Stimulated activated CD8-positive, alpha-beta memory T cell treated with anti-CD3 and anti-CD28 coated beads, Interleukin-15, amount 100 ng/mL, for 1 hour (primary cell): ENCODE data around the gene ANKK1.

Experiments used
- DNase-seq: peaks from one replicate; pipeline ENCODE4 v3.0.0-alpha.2; 2020; ENCODE audit warnings: low read depth

ANKK1 gene, protein sequence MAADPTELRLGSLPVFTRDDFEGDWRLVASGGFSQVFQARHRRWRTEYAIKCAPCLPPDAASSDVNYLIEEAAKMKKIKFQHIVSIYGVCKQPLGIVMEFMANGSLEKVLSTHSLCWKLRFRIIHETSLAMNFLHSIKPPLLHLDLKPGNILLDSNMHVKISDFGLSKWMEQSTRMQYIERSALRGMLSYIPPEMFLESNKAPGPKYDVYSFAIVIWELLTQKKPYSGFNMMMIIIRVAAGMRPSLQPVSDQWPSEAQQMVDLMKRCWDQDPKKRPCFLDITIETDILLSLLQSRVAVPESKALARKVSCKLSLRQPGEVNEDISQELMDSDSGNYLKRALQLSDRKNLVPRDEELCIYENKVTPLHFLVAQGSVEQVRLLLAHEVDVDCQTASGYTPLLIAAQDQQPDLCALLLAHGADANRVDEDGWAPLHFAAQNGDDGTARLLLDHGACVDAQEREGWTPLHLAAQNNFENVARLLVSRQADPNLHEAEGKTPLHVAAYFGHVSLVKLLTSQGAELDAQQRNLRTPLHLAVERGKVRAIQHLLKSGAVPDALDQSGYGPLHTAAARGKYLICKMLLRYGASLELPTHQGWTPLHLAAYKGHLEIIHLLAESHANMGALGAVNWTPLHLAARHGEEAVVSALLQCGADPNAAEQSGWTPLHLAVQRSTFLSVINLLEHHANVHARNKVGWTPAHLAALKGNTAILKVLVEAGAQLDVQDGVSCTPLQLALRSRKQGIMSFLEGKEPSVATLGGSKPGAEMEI

DNA sequence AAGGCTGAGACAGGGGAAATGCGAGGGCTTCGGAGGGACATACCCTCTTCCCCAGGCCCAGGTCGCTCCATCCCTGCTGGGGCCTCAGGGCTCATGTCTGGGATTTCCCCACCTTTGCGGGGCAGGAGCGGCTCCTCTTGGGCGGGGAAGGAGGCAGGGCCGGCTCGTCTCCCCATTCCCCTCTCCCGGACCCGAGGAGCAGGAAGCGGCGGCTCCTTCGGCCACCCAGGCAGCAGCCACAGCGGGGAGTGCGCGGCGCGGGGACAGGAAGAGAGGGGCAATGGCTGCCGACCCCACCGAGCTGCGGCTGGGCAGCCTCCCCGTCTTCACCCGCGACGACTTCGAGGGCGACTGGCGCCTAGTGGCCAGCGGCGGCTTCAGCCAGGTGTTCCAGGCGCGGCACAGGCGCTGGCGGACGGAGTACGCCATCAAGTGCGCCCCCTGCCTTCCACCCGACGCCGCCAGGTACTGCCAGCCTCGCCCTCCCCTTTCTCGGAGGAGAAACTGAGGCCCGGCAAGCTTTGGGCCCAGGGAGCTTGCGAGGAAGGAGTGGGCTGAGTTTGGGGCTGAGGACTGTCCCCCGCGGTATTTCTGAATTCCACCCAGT is at the start of gene ANKK1:
Gene ANKK1, plus strand, starts transcription at position 175 of the 607 bp plus-strand sequence. Its CDS starts 106 bp downstream, at position 281.
- no peak for DNase-seq

DNA sequence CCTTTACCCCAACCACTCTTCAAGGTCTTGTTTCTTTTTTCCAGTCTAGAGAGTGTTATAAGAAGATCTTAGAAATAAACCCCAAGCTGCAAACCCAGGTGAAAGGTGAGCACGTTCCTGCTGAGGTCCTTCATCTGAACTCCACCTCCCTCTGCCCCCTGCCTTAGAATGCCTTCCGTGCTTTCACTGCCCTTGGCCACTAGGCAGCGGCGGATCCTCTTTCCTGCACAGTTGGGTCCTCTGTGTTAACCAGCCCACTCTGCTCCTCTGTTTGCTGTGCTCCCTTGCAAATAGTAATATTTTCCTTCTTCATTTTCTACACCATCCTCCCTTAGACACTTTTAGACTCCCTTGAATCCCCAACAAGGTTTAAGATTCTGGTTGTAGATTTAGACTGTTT is 48.8 kb upstream of the ANKK1 start:
- DNase-seq = no peak

DNA sequence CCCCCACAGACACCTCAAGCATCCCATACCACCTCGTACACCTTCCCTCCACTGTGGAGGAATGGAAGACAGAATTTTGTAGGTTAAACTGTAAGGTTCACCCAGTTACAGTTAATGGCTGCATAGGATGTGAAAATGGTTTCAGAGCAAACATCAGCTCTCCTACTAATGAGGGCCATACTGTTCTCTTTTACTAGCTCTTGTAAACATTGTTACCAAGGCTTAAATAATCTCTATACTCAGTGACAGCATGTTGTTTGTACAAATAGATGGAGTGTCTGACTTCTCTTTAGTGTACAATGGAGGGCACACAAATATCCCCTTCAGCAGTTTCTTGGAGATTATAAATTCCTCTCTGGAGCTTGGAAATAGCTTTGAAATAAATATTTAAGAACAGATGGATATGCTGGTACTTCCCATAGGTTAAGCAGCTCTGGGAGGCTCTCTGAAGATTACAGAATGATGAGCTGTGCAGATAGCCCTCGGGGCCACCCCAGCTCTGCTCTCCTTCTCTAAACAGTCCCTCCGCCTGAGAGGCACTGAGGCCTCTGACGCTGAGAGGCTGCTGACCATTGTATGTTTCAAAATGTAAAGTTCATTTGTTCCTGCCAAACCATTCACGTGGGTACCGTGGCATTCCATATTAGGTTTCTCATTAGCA is 47.5 kb upstream of the ANKK1 start:
- DNase-seq = no peak

DNA sequence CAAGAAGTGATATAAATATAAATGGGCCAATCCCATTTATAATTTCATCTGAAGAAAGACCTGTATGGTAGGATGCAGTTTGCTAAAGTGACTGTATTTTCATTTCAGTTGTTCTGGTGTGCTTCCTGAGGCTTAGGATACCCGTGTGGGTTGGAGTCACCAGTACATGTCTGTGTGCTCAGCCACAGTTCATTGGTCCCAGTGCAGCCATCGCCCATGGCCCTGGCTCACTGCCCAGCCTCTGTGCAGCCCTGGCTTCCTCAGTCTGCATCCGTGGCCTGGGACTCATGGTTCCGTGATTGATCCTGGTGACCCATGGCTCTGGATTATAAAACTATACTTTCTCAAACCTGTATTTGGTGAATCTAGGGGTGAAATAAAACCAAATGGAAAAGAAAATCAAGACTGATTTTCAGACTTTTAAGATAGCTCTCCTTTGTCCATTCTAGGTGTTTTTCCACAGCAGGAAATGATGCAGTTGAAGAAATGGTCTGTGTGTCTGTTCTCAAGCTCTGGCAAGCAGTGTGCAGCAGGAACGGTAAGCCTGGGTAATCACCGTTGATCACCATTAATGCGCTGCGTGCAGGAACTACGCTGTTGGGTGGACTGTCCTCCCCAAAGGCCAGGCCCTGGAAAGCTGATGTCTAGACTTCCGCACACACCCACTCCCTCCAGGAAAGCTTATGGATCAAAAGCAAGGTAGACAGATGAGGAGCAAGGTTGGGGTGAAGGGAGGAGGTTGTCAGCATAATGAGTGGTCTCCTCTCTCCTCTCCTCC is 46.0 kb upstream of the ANKK1 start:
- DNase-seq = no peak

DNA sequence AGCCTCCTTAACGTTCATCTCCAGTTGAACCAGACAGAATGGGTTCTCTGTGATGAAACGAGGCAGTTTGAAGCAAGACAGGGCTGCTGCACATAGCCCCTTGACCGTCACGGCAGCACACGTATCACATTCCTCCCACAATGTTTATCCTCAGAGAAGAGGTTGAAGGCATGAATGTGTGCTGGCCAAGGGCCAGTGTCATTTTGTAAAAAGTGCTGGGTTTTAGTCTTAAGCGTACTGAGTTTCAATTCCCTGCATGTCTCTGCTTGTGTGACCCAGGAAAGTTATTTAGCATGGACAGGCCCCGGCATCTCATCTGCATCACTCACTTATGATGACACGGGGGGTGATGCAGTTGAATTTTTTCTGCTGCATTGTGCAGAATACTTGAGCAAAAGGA is 41.6 kb upstream of the ANKK1 start:
- no peak for DNase-seq

DNA sequence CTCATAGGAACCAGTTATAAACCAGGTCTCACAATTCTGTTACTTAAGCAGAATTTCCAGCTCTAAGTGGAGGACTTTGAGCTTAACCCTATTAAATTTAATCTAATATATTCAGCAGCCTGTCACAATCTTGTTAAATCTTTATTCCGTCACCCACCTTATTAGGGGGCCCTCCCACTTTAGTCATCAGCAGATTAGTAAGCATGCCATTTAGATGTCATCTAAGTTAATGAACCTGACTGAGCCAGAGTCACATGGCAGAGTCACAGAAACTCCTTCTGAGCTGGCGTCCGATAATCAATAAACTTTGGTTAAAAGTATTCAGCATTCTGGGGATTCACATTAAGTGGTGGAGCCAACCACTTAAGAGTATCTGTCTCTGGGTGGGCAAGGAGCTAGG is 38.1 kb upstream of the ANKK1 start:
- no peak for DNase-seq

DNA sequence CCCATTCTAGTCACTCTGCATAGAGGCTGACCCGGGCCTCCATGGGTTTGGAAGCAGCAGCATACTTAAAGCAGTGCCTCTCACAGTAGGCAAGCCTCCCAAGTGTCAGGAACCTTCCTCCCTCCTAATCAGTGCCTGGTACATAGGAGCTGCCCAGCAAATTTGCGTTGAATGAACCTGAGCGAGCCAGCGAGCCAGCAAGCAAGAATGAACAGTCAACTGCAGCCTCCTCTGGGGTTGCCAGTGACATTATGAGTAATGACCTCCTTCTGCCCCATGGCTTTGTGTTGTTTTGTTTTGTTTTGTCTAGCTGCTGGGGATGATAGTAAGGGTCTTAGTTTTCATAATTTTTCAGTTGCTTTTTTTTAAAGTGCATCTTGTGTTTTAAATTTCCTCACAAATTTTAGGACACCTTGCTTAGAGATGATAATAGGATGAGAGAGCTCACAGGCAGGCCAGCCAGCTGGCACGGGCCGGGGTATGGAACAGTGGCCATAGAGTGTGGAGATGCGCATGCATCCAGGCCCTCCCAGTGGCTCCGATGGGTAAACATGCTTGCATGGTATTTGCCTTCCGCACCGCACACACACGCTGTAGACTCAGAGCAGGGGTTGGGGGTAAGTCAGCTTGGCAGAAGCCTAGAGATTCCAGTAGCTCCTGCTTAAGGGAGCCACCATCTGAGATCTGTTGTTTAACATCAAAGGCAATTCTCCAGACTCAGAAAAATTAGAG is 37.1 kb upstream of the ANKK1 start:
- DNase-seq = no peak

DNA sequence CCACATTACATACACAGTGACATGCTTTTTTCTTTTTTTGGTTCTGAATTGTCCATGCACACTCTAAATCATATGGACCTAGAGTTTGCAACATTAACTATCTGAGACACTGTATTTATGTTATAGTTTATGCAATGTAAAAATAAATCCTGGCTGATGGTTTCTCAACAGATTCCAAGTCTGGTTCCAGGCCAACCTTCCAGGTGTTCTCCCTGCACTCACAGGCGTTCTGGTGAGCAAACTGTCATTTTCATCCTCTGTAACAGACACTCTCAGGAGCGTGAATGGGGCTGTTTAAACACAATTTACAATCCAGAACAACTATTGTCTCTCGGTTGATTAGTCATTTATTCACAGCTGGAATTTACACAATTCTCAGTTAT is 36.5 kb upstream of the ANKK1 start:
- DNase-seq = no peak

DNA sequence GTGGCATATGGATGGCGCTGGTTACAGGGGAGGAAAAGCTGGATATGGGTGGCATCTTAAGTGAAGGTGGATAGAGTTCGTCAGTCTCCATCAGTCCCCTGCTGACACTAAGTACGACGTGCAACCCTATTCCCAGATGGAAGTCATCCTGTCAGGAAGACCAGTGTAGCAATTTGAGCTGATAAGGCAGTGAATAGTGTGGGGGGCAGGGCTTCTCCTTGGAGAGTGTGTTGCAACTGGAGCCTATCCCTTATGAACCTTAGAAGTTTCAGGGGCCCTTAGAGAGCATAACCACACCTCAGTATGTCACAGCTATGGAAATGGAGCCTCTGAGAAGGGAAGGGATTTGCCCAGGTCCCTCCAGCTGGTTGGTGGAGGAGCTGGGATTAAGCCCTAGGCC is 36.1 kb upstream of the ANKK1 start:
- DNase-seq = no peak

DNA sequence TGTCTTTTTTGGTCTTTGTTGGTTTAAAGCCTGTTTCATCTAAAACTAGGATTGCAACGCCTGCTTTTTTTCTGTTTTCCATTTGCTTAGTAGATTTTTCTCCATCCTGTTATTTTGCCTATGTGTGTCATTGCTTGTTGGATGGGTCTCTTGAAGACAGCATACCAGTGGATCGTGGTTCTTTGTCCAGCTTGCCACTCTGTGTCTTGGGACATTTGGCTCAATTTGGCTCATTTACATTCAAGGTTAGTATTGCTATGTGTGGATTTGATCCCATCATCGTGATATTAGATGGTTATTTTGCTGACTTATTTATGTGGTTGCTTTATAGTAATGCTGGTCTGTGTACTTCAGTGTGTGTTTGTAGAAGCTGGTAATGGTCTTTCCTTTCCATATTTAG is 31.4 kb upstream of the ANKK1 start:
- DNase-seq = no peak

DNA sequence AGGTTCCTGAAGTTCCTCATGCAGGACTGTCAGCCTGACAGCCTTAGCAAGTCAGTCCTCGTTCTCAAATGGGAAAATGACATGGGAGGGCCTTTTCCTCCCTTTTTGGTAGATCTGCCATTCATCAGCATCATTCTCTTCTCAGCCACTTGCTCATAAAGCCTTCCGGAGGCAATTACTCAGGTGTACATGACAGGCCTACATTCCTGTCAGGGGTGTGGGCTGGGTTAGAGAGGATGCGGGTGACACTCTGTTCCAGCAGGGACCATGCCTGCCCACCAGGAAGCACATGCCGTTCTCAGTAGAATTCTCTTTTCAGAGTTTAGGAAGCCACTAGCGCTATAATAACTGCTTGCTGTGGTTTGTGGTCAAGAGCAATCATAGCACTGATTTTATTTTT is 24.2 kb upstream of the ANKK1 start:
- DNase-seq = no peak

DNA sequence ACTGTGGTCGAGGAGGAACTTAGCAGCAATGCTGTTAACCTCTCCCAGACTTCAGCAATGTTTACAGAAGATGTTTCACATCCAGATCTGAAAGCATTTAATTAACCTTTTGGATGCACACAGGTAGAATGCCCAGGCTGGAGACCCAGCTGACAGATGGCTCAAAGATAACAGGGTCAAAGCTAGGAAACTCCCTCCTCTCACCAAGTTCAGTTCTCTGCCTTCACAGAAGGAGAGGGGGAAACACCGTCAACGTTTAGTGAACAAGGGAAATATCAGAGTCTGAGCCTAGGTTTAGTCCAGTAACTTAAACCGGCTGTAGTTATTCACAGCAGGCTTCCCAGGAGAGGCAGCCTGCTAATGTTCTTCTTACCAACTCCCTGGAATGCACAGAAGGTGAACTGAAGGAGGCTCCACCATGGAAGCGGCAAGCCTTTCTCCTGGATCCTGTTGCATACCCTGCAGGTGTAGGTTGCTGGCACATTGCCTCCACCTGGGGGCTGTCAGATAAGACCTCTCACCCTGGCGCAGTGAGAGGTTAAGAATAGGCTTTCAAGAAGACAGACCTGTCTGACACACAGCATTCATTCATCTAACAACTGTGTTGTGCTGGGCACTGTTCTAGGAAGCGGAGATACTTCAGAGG is 23.5 kb upstream of the ANKK1 start:
- no peak for DNase-seq

DNA sequence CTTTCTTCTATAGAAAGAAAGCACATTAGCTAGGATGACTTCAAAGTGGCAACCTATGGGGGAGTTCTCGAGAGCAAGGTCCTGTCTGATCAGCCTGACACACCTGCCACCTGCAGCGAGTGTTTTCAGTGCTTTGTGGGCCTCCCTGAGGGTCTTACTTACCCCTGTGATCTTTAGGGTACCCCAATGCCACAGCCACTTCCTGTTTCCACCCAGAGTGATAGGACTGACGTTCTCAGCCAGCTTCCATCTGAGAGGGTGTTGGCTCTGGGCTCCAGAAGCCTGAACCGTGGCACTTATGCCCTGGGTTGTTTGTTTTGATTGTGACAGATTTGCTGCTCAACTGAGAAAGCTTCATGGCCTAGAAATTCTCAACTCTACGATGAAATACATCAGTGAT is 21.7 kb upstream of the ANKK1 start:
- no peak for DNase-seq

DNA sequence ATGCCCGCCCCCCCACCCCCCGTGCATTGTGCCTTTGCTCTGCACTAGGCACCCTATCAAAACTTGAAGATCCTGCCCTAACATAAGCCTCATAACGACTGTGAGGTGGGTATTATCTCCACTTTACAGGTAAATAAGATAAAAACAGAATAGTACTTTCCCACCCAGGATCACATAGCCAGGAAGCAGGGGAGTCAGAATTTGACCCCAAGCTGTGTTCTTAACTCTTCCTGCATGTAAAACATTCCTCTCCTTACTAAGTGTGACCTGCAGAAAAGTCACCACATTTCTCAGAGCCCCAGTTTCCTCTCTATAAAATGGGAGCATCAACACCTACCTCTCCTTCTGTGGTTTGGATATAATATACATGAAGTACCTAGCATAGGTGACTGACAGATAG is 18.2 kb upstream of the ANKK1 start:
- DNase-seq = no peak

DNA sequence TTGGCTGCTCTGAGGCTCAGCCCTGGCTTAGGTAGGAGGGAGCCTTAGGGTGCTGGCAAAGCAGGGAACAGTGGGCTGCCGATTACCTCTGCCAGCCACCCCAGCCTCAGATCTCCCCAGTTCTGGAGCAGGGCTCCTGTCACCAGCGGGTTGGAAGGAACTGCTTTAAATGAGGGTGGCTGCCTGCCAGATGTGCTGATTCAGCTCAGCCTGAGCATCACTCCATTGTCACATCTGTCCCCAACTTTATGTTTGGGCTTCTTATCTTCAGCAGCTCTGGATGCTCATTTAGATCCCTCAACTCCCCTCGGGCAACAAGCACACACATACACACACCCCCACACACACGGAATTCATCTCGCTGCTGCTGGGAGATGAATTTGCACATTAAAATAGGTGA is 16.9 kb upstream of the ANKK1 start:
- no peak for DNase-seq

DNA sequence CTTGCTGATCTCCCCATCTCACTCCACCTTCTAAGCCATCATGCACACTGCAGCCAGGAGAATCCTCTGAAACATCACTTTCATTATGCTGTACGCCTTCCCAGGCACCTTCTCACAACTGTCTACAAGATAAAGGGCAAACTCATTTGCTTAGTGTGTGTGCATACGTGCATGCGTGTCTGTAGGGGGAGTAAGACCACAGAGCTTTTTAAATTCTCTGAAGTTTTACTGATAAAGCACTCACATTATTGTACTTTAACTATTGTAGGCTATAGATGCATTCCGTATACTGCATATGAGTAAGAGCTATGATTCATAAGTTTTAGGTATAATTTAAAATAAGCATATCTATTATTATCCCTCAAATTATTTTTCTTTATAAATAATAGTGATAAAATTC is 15.3 kb upstream of the ANKK1 start:
- DNase-seq = no peak

DNA sequence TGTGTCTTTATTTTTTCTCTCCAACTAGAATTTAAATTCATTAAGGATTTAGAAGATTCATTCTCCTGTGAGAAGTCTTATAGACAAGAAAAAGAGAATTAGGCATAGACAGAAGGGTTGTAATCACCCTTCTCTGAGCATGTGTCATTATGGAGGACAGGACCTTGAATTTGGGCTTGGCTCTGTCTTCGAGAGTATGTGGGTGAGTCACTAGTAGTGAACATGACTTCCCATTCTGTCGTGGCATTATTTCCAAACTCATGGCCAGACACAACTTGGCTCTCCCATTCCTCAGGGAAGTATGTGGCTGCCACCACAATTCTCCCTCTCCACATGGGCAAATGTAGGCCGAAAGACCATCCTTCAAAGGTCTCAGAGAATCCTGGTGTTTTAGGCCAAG is 14.3 kb upstream of the ANKK1 start:
- no peak for DNase-seq

DNA sequence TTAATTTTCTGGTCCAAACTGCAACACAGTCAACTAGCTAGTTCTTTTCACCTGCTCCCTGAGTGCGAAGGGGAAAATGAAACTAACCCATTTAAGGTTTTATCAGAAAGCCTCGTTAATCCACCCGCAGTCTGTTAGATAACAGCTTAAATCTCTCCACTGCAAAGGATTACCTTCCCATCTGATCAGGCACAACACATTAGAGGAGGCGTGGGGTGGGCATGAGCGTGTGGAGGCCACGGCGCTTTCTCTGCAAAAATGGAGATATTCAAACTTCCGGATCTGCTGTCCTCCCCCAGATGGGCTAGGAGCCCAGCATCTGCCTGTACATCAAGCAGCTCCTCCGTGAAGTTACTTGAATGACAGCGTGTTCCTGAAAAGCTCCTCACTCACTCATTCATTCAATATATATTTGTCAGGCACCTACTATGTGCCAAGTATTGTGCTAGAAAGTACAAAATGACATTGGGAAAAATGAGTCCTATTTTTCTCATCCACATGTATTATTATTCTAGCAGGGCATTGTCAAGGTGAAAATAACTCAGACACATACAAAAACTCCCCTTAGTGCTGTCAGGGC is 13.5 kb upstream of the ANKK1 start:
- no peak for DNase-seq

DNA sequence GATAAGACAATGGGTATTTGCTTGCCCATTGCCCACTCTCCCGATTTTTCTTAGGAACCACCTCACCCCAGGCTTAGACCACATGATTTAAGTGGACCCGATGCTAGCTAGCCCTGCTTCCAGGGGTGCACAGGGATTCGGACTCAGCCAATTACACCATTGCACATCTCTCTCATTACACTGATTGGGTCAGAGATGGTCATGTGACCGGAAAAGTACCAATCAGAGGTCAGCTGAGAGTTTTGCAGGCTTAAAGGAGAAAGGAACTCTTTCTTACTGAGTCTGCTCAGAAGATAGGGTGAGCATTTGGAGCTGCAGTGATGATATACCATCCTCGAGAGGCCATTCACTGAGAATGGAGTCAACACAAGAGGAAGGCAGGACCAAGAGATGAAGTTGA is 12.2 kb upstream of the ANKK1 start:
- DNase-seq = no peak

DNA sequence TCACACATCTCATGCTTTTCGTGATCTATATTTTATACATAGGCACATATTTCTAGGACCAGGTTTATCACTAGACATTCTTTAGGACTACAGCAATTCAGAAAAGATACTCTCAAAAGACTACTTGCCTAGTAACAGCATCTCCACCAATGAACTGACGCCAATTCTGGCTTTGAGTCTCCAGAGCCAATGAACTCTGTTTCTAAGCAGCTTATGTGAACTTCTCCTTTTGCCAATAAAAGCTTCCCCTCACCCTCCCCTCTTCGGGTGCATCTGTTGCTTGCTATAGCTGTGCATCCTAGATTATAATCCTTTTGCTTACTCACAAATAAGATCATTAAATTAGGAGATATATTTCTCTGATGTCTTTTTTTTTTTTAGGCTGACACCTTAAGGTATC is 11.4 kb upstream of the ANKK1 start:
- DNase-seq = no peak
